Esophagus muscularis mucosa (tissue), 4 donors: ENCODE results near the gene EFCAB8. TPM values are rescaled to one million over a fixed set of nuclear protein-coding genes. Genes with fewer than 3 reads are reported as not detected.

Source experiments
- DNase-seq: peaks from one replicate; pipeline ENCODE4 v3.0.0-alpha.2; 2017; ENCODE audit errors: extremely low spot score
- H3K27ac ChIP-seq, 4 donors: fragments of 200-600 bp; sonication (generic); replicated peaks in 1 of 4; 1 replicate in 3 of 4; 2 replicates in 1 of 4; pipeline ENCODE4 v1.5.1; 2016 to 2019; ENCODE audit warnings: mild to moderate bottlenecking in 1 of 4
- H3K27me3 ChIP-seq, 4 donors: fragments of 200-600 bp; sonication (generic); one replicate each; pipeline versions ENCODE4 v1.5.1 to v1.6.0; 2016 to 2019
- H3K36me3 ChIP-seq, 4 donors: fragments of 200-600 bp; sonication (generic); one replicate each; pipeline ENCODE4 v1.5.1; 2016 to 2019
- H3K4me1 ChIP-seq, 4 donors: fragments of 200-600 bp; sonication (generic); one replicate each; pipeline ENCODE4 v1.5.1; 2016 to 2019
- H3K4me3 ChIP-seq, 4 donors: fragments of 200-600 bp; sonication (generic); 1 replicate in 2 of 4; 2 replicates in 2 of 4; pipeline ENCODE4 v1.5.1; 2016 to 2019; ENCODE audit warnings: mild to moderate bottlenecking in 4 of 4, moderate library complexity in 1 of 4
- H3K9me3 ChIP-seq, 4 donors: fragments of 200-600 bp; sonication (generic); 1 replicate in 3 of 4; 2 replicates in 1 of 4; pipeline ENCODE4 v1.5.1; 2016 to 2019
- CTCF ChIP-seq, 3 experiments: fragments of 200-600 bp in 2 of 3; fragments of 450-650 bp in 1 of 3; sonication (generic) in 2 of 3; IDR thresholded peaks; one replicate each; pipeline ENCODE4 v1.5.1; 2017 to 2019; ENCODE audit warnings: antibody characterized with exemption in 3 of 3, mild to moderate bottlenecking in 2 of 3, moderate library complexity in 1 of 3
- EP300 ChIP-seq: sonication (generic); formaldehyde crosslinking; IDR thresholded peaks from one replicate; pipeline ENCODE4 v1.6.1; 2017; ENCODE audit warnings: antibody characterized with exemption
- POLR2A ChIP-seq: fragments of 450-650 bp; IDR thresholded peaks from one replicate; pipeline ENCODE4 v1.6.1; 2017; ENCODE audit warnings: antibody characterized with exemption, moderate library complexity, mild to moderate bottlenecking, low read depth
- POLR2AphosphoS5 ChIP-seq, 2 donors: sonication (generic); formaldehyde crosslinking; IDR thresholded peaks; one replicate each; pipeline ENCODE4 v1.6.1; 2017; ENCODE audit warnings: antibody characterized with exemption in 2 of 2
- WGBS: methylation state at CpG from one replicate; pipeline ENCODE4 v1.1.5; 2018; 5-methylcytosine and 5-hydroxymethylcytosine counted together
- intact Hi-C: fragments of 100-400 bp; cut with DNase I; formaldehyde crosslinking; loops from one replicate; pipeline ENCODE4 v1.15.1; 2023
- total RNA-seq, 4 donors: library from RNA; depleted of rRNA; stranded (reverse); fragments of >200 nt; gene quantifications; one replicate each; pipeline versions ENCODE4 v1.1.0 to v1.2.1, GENCODE V29; 2016

Gene EFCAB8, protein sequence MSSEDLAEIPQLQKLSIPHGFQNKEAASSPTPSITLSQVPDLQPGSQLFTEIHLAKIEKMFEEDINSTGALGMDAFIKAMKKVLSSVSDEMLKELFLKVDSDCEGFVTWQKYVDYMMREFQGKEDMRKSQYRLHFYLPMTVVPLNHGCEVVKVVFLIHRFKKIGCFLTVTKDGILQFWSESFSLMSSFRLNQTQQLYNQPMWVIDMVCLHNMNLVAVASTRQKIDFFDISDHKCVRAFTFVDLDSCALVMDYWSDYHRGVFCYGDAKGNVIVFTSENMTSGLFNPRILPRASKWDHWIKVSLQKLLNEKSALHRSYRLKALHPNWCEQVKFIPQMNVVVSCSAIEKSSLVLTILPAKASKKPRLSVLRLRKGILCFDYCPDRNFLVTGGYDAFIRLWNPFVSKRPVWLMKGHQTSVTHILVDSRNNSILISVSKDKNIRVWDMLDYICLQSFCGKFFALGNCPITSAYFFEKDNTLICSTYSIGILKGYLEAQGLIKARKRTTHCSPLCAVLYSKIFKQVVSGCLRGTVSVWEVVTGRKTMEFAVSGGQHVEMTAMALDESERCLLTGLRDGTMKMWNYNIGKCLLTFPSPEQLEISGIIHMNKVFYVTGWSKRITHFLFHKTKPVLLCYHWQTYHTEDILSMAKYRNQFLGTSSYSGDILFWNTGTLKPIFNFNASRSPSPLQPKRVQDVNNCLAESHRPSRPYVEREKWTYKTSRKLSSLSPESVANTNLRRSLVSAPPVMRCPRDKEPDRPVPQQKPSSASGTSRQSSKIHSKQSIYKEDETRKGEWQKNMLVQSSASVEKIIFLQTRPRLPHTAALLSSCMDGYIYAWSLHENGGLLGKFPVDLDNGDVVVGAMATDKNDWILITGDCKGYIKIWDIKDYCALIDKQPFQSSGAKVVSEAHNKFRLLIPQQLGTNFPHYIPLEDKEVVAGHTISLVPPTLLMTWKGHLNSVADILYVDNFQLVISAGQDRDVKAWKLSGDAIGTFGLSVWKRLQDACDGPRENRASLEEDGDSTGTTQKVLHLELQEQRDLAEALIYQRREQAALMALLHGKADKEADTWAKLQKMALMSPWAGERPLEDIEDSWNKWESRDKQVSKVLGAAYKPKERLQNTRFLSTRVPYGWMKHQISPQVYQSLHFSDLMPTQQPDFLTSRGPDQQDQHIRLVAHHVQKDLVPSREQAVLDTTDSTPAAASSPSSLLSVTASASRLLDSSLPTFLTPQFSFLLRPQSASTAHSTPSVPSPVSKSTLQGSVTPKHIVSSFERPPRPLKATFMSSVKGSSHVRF
- total RNA-seq, result under 1 TPM in 2 of 4 donors, not detected in 2; 0.17 to 0.92 TPM

GRCh38 chr20:32858701-32859372 is at the start of gene EFCAB8:
Gene EFCAB8, plus strand, starts transcription at chr20:32858923. Its CDS starts 4,870 bp downstream, at chr20:32863793.
- no peak within 1 kb of the TSS for H3K27ac ChIP-seq
- H3K36me3 ChIP-seq, result peaks cover 3 to 39% (median 11%) of the 10 kb centered on the region in 4 donors
- H3K27me3 ChIP-seq, result no peaks in the 10 kb centered on the region
- H3K4me3 ChIP-seq, result no peak within 1 kb of the TSS
- TF ChIP-seq POLR2AphosphoS5 (IDR thresholded peaks at IDR 0.05) (no peak), EP300 (no peak), POLR2A (no peak), CTCF (IDR thresholded peaks at IDR 0.05) (no peak)
- no peaks in the 10 kb centered on the region for H3K4me1 ChIP-seq
- intact Hi-C loops, result no loop called here
- no peak for DNase-seq
- 65% methylated on average over 8 of the region's 8 CpGs for WGBS
- no peaks in the 10 kb centered on the region for H3K9me3 ChIP-seq

DNA sequence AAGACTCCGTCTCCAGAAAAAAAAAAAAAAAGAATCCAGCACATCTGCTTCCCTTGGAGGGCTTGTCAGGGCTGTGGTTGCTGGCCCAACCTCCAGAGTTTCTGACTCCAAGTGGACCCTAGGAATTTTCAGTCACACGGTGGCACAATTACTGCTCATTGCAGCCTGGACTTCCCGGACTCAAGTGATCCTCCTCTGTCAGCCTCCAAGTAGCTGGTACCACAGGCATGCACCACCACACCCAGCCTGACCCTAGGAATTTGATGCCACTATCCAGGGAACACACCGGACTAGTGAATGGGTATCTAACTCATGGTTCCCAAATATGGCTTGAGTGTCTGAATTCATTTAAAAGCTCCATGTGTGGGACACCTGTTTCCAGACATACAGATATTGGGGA is 48.8 kb upstream of the EFCAB8 start:
- DNase-seq, result no peak
- H3K27ac ChIP-seq, result no peak overlapping the region
- H3K4me1 ChIP-seq, result no peaks in the 10 kb centered on the region
- intact Hi-C loops, result no loop called here
- H3K27me3 ChIP-seq, result no peaks in the 10 kb centered on the region
- H3K36me3 ChIP-seq, result peaks cover 0 to 19% (median 2%) of the 10 kb centered on the region in 4 donors
- no peak overlapping the region for H3K4me3 ChIP-seq
- WGBS, result 80% methylated on average over 3 of the region's 4 CpGs
- no peaks in the 10 kb centered on the region for H3K9me3 ChIP-seq
- TF ChIP-seq POLR2A (no peak), CTCF (IDR thresholded peaks at IDR 0.05) (no peak), EP300 (no peak), POLR2AphosphoS5 (IDR thresholded peaks at IDR 0.05) (no peak)

DNA sequence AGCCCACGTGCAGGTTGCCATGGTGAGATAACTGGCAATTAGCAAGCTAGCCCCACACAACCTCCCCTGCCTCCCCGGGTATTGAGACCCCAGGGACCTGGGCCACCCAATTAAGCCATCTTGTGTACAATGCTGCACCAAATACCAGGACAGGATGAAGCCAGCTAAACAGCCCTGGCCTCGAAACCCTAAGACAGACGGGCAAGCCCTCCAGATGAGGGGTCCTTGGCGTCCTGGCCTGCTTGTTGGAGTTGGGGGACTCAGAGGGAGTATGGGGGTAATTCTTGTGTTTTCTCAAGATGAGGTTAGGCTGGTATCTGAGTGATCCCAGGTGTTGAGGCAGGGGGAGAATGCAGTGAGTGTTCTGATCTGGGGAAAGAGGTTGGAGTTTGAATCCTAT is 47.8 kb upstream of the EFCAB8 start:
- Histone ChIP-seq H3K36me3 (peaks cover 0 to 14% (median 0%) of the 10 kb centered on the region in 4 donors), H3K4me1 (no peaks in the 10 kb centered on the region), H3K4me3 (no peak overlapping the region), H3K9me3 (no peaks in the 10 kb centered on the region), H3K27ac (no peak overlapping the region), H3K27me3 (no peaks in the 10 kb centered on the region)
- intact Hi-C loops, result no loop called here
- WGBS, result 83% methylated on average over 3 of the region's 5 CpGs
- no peak for DNase-seq
- TF ChIP-seq POLR2A, result no peak
- TF ChIP-seq EP300, result no peak
- no peak for TF ChIP-seq POLR2AphosphoS5 (IDR thresholded peaks at IDR 0.05)
- no peak for TF ChIP-seq CTCF (IDR thresholded peaks at IDR 0.05)

DNA sequence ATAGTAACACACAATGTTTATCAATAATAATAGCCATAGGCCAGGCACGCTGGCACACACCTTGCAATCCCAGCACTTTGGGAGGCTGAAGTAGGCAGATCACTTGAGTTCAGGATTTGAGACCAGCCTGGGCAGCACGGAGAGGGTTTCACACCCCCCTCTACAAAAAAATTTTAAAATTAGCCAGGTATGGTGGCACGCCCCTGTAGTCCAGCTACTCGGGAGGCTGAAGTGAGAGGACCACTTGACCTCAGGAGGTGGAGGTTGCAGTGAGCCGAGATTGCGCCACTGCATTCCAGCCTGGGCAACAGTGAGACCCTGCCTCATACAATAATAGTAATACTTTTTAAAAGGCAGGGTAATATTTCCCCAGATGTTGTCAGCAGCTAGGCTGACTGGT is 46.8 kb upstream of the EFCAB8 start:
- no peaks in the 10 kb centered on the region for H3K27me3 ChIP-seq
- H3K4me3 ChIP-seq, result no peak overlapping the region
- 90% methylated on average over 6 of the region's 6 CpGs for WGBS
- no peaks in the 10 kb centered on the region for H3K9me3 ChIP-seq
- no peak overlapping the region for H3K27ac ChIP-seq
- intact Hi-C loops, result no loop called here
- TF ChIP-seq EP300 (no peak), CTCF (IDR thresholded peaks at IDR 0.05) (no peak), POLR2AphosphoS5 (IDR thresholded peaks at IDR 0.05) (no peak), POLR2A (no peak)
- H3K4me1 ChIP-seq, result no peaks in the 10 kb centered on the region
- no peak for DNase-seq
- H3K36me3 ChIP-seq, result peaks cover 0 to 11% (median 0%) of the 10 kb centered on the region in 4 donors
